ENCODE data around the gene CSGALNACT2. TPM values are rescaled to one million over a fixed set of nuclear protein-coding genes. Genes with fewer than 3 reads are reported as not detected.
A peak's percentile ranks its signal among the peaks of the same experiment; 100 is the strongest.

CSGALNACT2 gene
- total and polyA plus RNA-seq, 9 of the 15 experiments (the other 6 are each of a cell fraction or from before 2014, with no cell fraction given) = 1.4 to 7.3 (median 3.5) TPM

DNA sequence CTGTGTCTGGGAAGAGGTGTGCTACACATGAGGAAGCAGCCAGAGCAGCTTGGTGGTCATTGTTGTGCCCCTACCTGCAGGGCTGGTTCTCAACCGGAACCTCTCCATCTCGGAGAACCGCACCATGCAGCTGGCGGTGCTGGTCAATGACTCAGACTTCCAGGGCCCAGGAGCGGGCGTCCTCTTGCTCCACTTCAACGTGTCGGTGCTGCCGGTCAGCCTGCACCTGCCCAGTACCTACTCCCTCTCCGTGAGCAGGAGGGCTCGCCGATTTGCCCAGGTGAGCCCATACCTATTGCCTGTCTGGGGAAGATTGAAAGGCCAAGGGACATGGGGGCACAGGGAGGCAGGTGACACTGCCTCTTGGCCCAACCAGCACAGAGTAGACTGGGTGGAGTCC is 29.3 kb upstream of the CSGALNACT2 start:
- POLR2A ChIA-PET = no interaction called here
- ATAC-seq = no peak

DNA sequence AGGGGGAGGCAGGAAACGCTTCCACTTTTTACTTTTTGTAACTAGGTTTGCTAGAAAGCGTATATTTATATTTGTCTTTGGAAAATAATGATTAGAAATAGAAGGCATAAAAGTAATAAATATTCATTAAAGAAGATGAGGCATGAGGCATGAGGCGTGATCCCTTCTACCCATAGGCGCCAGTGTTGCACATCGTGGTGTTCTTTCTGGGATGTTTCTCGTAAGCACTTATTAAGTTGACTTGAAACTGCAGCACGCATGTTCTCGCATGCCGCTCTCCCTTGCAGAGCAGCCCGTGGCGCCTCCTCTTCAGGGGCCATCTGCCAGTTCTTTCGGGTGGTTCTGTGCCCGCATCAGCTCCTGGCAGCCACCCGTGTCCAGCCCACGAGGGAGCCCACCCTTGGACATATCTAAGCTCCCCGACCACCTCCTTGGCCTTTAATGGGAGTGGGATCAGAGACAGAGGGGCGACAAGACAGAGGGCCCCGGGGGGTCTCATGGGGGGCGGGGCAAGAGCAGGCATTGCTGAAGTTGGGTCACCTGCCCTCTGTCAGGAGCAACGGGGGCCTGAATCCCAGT is 28.5 kb upstream of the CSGALNACT2 start:
- no peak for FAIRE-seq
- WGBS (ENCODE audit: insufficient coverage, low coverage, missing lambda C conversion rate) = 3% methylated on average over 20 of the region's 20 CpGs

More for the DNA sequence above, 29.3 kb upstream of the CSGALNACT2 start:
- WGBS (ENCODE audit: insufficient coverage, low coverage, missing lambda C conversion rate) = 15% methylated on average over 12 of the region's 12 CpGs
- H3K9me3 ChIP-seq (replicated peaks; ENCODE audit: control insufficient read depth, insufficient read depth, low read depth, low read length) = no peaks in the 10 kb centered on the region
- H3K27me3 ChIP-seq (ENCODE audit: control insufficient read depth in 2 of 2, insufficient read depth in 2 of 2, low read length in 2 of 2) = peaks cover 11 to 48% of the 10 kb centered on the region in 2 experiments; a peak in 4 of 5 replicates
- BruUV-seq (replicated peaks) = no TSS peak
- no peak overlapping the region for H3K4me2 ChIP-seq (ENCODE audit: insufficient read depth, low read length)
- TF ChIP-seq SNRNP70 (optimal IDR thresholded peaks at IDR 0.05; ENCODE audit: low read depth, low read length) (no peak), NFIC (IDR thresholded peaks at IDR 0.05) (no peak)
- DNase-seq (ENCODE audit: extremely low read depth in 1 of 4, low spot score in 3 of 4) (no peak), FAIRE-seq (no peak)
- in situ Hi-C loops (cut with MboI) = no loop called here
- no peak overlapping the region; a peak in 1 of 4 replicates for H3K9ac ChIP-seq (ENCODE audit: insufficient read depth in 1 of 2, low read depth in 2 of 2, low read length in 2 of 2)
- CTCF ChIA-PET (ENCODE audit: low intra/inter-chr PET ratio) = no interaction called here
- peaks cover 9% of the 10 kb centered on the region for H4K20me1 ChIP-seq (replicated peaks; ENCODE audit: control insufficient read depth, insufficient read depth, low read length)
- H3K4me3 ChIP-seq = no peak overlapping the region
- H3K4me1 ChIP-seq (replicated peaks in 1 of 2; ENCODE audit: control insufficient read depth in 2 of 2, insufficient read depth in 2 of 2, low read length in 2 of 2) = peaks cover 0 to 29% of the 10 kb centered on the region in 2 experiments; a peak in 3 of 5 replicates
- no peaks in the 10 kb centered on the region for H3K36me3 ChIP-seq (ENCODE audit: control insufficient read depth, insufficient read depth, low read length)
- peaks cover 3% of the 10 kb centered on the region for H3K9me1 ChIP-seq (ENCODE audit: control insufficient read depth, insufficient read depth, low read length)
- no peaks in the 10 kb centered on the region for H3K79me2 ChIP-seq (ENCODE audit: control insufficient read depth, insufficient read depth, low read length)
- no peak overlapping the region for H2AFZ ChIP-seq (ENCODE audit: low read depth, low read length)
- intact Hi-C loops (cut with micrococcal nuclease) = no loop called here
- H3K27ac ChIP-seq (ENCODE audit: extremely low read depth, low read depth, low read length) = no peak overlapping the region

More for the DNA sequence above, 28.5 kb upstream of the CSGALNACT2 start:
- Histone ChIP-seq H3K36me3 (ENCODE audit: control insufficient read depth, insufficient read depth, low read length) (no peaks in the 10 kb centered on the region), H3K27me3 (ENCODE audit: control insufficient read depth in 2 of 2, insufficient read depth in 2 of 2, low read length in 2 of 2) (peaks cover 16 to 49% of the 10 kb centered on the region in 2 experiments; a peak in 4 of 5 replicates), H3K27ac (ENCODE audit: extremely low read depth, low read depth, low read length) (no peak overlapping the region), H3K4me2 (ENCODE audit: insufficient read depth, low read length) (no peak overlapping the region), H3K4me1 (replicated peaks in 1 of 2; ENCODE audit: control insufficient read depth in 2 of 2, insufficient read depth in 2 of 2, low read length in 2 of 2) (peaks cover 0 to 31% of the 10 kb centered on the region in 2 experiments; a peak in 3 of 5 replicates), H3K9me3 (replicated peaks; ENCODE audit: control insufficient read depth, insufficient read depth, low read depth, low read length) (no peaks in the 10 kb centered on the region), H3K9me1 (ENCODE audit: control insufficient read depth, insufficient read depth, low read length) (peaks cover 3% of the 10 kb centered on the region), H3K9ac (ENCODE audit: insufficient read depth in 1 of 2, low read depth in 2 of 2, low read length in 2 of 2) (no peak overlapping the region), H4K20me1 (replicated peaks; ENCODE audit: control insufficient read depth, insufficient read depth, low read length) (peaks cover 9% of the 10 kb centered on the region), H3K79me2 (ENCODE audit: control insufficient read depth, insufficient read depth, low read length) (no peaks in the 10 kb centered on the region), H2AFZ (ENCODE audit: low read depth, low read length) (no peak overlapping the region), H3K4me3 (no peak overlapping the region)
- intact Hi-C loops (cut with micrococcal nuclease) = loop anchor here (5.0 kb wide), 1 partner anchor 32 kb away; the partner anchor contains the start of gene RET
- CTCF ChIA-PET (ENCODE audit: low intra/inter-chr PET ratio) = interaction anchor here (0.6 kb wide), 1 partner anchor 942 kb away, joined by 4 read pairs; no protein-coding TSS in a partner anchor
- POLR2A ChIA-PET = no interaction called here
- in situ Hi-C loops (cut with MboI) = no loop called here
- no peak for ATAC-seq
- TF ChIP-seq CHD4 (IDR thresholded peaks at IDR 0.05; ENCODE audit: insufficient read depth, insufficient replicate concordance, low read depth, low read length, poor library complexity, severe bottlenecking) = no peak
- TF ChIP-seq CTCF (IDR thresholded peaks at IDR 0.05 in 2 of 3, conservative IDR thresholded peaks at IDR 0.05 in 1 of 3; ENCODE audit: insufficient read depth in 2 of 3, low read depth in 1 of 3, low read length in 3 of 3) = 0 out of 6 replicates have a peak, but pooled peaks of 1 of the 3 experiments have one; percentile 5
- no peak for TF ChIP-seq HMGN3 (IDR thresholded peaks at IDR 0.05; ENCODE audit: borderline replicate concordance, extremely low read depth, insufficient read length, low read depth, low read length)
- DNase-seq (ENCODE audit: extremely low read depth in 1 of 4, low spot score in 3 of 4) = no peak
- BruUV-seq (replicated peaks) = no TSS peak
